DMS114 treated with DMSO at 0.1 percent for 48 hours (cell line): ENCODE data around the gene QSOX2.

Experiments used
- DNase-seq: peaks from one replicate; lab custom pipeline; 2025; ENCODE audit not compliant: unreplicated experiment; lab: John Stamatoyannopoulos, UW

QSOX2 gene

GRCh38 chr9:136178773-136179075 is 66.9 kb downstream of the QSOX2 start:
- no peak for DNase-seq

GRCh38 chr9:136178061-136178772 is 67.4 kb downstream of the QSOX2 start:
- no peak for DNase-seq

GRCh38 chr9:136177224-136177623 is 68.4 kb downstream of the QSOX2 start:
- no peak for DNase-seq

- DNase-seq: no peak
Measured at GRCh38 chr9:136175616-136176197, 69.9 kb downstream of the QSOX2 start.

GRCh38 chr9:136174779-136175615 is 70.6 kb downstream of the QSOX2 start:
- DNase-seq: no peak

GRCh38 chr9:136173648-136174290 is 71.8 kb downstream of the QSOX2 start:
- no peak for DNase-seq

- no peak for DNase-seq
Measured at GRCh38 chr9:136172412-136173079, 73.1 kb downstream of the QSOX2 start.

- no peak for DNase-seq
Measured at GRCh38 chr9:136171801-136172411, 73.7 kb downstream of the QSOX2 start.

GRCh38 chr9:136171009-136171800 is 74.4 kb downstream of the QSOX2 start:
- DNase-seq: no peak

GRCh38 chr9:136170006-136170901 is 75.4 kb downstream of the QSOX2 start:
- DNase-seq: no peak

GRCh38 chr9:136169495-136169894 is 76.1 kb downstream of the QSOX2 start:
- no peak for DNase-seq

- no peak for DNase-seq
Measured at GRCh38 chr9:136163248-136163850, 82.3 kb downstream of the QSOX2 start.

- DNase-seq: no peak
Measured at GRCh38 chr9:136160995-136161610, 84.5 kb downstream of the QSOX2 start.

GRCh38 chr9:136160381-136160841 is 85.2 kb downstream of the QSOX2 start:
- no peak for DNase-seq

- no peak for DNase-seq
Measured at GRCh38 chr9:136159851-136160250, 85.8 kb downstream of the QSOX2 start.

- no peak for DNase-seq
Measured at GRCh38 chr9:136157477-136158265, 87.9 kb downstream of the QSOX2 start.
